GM12873 (cell line): ENCODE measurements around the gene RHEB.

Experiments used
- CTCF ChIP-seq: IDR thresholded peaks from 2 replicates; pipeline ENCODE4 v1.5.1; 2012; ENCODE audit warnings: low read depth, mild to moderate bottlenecking, moderate library complexity, low read length, control low read depth; ENCODE audit not compliant: insufficient read depth; ENCODE audit errors: missing control alignments

Gene RHEB

GRCh38 chr7:151420144-151420543 is 99.6 kb downstream of the RHEB start:
- TF ChIP-seq CTCF, result no peak

- TF ChIP-seq CTCF, result no peak
These were observed 102.8 kb downstream of the RHEB start for GRCh38 chr7:151416941-151417315.

GRCh38 chr7:151416112-151416940 is 103.4 kb downstream of the RHEB start:
- no peak for TF ChIP-seq CTCF
